ENCODE results near the gene HHATL.

DNA sequence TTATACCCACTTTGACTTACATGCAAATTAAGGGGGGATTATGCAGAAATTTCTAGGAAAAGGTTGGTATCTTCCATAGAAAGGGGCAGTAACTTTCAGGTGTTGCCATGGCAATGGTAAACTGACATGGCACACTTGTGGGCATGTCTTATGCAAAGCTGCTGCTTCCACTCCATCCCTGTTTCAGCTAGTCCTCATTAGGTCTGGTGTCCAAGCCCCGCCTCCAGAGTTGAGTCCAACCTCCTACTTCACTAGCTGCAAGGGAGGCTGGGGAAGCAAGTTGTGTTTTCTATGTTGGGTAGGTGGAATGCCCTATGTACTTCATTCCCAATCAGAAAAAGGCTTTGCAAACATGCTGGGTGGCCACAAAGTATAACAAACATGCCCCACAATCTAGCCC, 31.9 kb downstream of the HHATL start:
- TF ChIP-seq, protein P1, sequence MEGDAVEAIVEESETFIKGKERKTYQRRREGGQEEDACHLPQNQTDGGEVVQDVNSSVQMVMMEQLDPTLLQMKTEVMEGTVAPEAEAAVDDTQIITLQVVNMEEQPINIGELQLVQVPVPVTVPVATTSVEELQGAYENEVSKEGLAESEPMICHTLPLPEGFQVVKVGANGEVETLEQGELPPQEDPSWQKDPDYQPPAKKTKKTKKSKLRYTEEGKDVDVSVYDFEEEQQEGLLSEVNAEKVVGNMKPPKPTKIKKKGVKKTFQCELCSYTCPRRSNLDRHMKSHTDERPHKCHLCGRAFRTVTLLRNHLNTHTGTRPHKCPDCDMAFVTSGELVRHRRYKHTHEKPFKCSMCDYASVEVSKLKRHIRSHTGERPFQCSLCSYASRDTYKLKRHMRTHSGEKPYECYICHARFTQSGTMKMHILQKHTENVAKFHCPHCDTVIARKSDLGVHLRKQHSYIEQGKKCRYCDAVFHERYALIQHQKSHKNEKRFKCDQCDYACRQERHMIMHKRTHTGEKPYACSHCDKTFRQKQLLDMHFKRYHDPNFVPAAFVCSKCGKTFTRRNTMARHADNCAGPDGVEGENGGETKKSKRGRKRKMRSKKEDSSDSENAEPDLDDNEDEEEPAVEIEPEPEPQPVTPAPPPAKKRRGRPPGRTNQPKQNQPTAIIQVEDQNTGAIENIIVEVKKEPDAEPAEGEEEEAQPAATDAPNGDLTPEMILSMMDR (IDR thresholded peaks at IDR 0.05): no peak
- no peak for TF ChIP-seq ZFX (IDR thresholded peaks at IDR 0.05; ENCODE audit: borderline replicate concordance)
